Tibial nerve (tissue), 4 donors: ENCODE measurements around the gene GPR26.

Source experiments
- EP300 ChIP-seq, 2 donors: sonication (generic); formaldehyde crosslinking; IDR thresholded peaks; one replicate each; pipeline ENCODE4 v1.6.1; 2017; ENCODE audit warnings: antibody characterized with exemption in 2 of 2, mild to moderate bottlenecking in 1 of 2
- POLR2A ChIP-seq, 2 donors: fragments of 450-650 bp; IDR thresholded peaks; one replicate each; pipeline ENCODE4 v1.6.1; 2017; ENCODE audit warnings: antibody characterized with exemption in 2 of 2, mild to moderate bottlenecking in 2 of 2, moderate library complexity in 2 of 2
- TF ChIP-seq, protein P1 (sequence below), 5 experiments: fragments of 200-600 bp in 3 of 5; fragments of 450-650 bp in 2 of 5; sonication (generic) in 3 of 5; IDR thresholded peaks; one replicate each; pipeline ENCODE4 v1.5.1; 2016 to 2019; ENCODE audit warnings: antibody characterized with exemption in 5 of 5, mild to moderate bottlenecking in 3 of 5, moderate library complexity in 2 of 5

DNA sequence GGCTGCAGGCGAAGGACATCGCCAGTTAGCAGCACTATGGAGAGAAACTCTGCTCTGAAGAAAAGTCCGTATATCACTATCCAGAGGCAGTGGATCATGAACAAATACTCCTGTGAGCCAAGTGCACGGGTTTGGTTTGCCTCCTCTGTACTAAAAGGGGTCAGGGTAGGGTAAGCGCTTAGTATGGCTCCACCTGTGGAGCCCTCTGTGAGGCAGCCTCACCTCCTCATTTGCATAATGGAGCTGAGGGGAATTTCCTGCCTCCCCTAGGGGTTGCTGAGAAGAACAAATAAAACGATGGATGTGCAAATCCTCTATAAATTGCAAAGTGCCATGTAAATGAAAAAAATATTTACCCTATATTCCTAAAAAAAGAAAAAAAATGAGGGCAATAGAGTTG, 63.4 kb downstream of the GPR26 start:
- TF ChIP-seq, protein P1, sequence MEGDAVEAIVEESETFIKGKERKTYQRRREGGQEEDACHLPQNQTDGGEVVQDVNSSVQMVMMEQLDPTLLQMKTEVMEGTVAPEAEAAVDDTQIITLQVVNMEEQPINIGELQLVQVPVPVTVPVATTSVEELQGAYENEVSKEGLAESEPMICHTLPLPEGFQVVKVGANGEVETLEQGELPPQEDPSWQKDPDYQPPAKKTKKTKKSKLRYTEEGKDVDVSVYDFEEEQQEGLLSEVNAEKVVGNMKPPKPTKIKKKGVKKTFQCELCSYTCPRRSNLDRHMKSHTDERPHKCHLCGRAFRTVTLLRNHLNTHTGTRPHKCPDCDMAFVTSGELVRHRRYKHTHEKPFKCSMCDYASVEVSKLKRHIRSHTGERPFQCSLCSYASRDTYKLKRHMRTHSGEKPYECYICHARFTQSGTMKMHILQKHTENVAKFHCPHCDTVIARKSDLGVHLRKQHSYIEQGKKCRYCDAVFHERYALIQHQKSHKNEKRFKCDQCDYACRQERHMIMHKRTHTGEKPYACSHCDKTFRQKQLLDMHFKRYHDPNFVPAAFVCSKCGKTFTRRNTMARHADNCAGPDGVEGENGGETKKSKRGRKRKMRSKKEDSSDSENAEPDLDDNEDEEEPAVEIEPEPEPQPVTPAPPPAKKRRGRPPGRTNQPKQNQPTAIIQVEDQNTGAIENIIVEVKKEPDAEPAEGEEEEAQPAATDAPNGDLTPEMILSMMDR (IDR thresholded peaks at IDR 0.05) = no peak
- TF ChIP-seq EP300 (IDR thresholded peaks at IDR 0.05) = no peak
- TF ChIP-seq POLR2A (IDR thresholded peaks at IDR 0.05) = no peak
